Immature natural killer cell (primary cell): ENCODE results near the gene FOXF1. TPM values are rescaled to one million over a fixed set of nuclear protein-coding genes. Genes with fewer than 3 reads are reported as not detected.

Source experiments
- DNase-seq, 3 donors: peaks; one replicate each; pipeline ENCODE4 v3.0.0; 2022; ENCODE audit warnings: mixed read lengths in 1 of 3
- H3K27ac Mint-ChIP-seq, 6 donors: one replicate each; pipeline ENCODE4 v1.8.0; 2020; ENCODE audit warnings: mixed read lengths in 6 of 6, mild to moderate bottlenecking in 5 of 6, inconsistent platforms in 4 of 6, moderate library complexity in 3 of 6
- H3K27me3 Mint-ChIP-seq, 3 donors: one replicate each; pipeline ENCODE4 v1.8.0; 2020 to 2021; ENCODE audit warnings: low read depth in 3 of 3, mild to moderate bottlenecking in 3 of 3, mixed read lengths in 3 of 3, moderate library complexity in 3 of 3, inconsistent platforms in 1 of 3
- H3K36me3 Mint-ChIP-seq, 3 donors: one replicate each; pipeline ENCODE4 v1.8.0; 2020; ENCODE audit warnings: mixed read lengths in 3 of 3, inconsistent platforms in 2 of 3, mild to moderate bottlenecking in 2 of 3
- H3K4me1 Mint-ChIP-seq, 2 donors: one replicate each; pipeline ENCODE4 v1.8.0; 2020; ENCODE audit warnings: inconsistent platforms in 2 of 2, mild to moderate bottlenecking in 2 of 2, mixed read lengths in 2 of 2, moderate library complexity in 1 of 2
- H3K4me3 Mint-ChIP-seq, 5 donors: one replicate each; pipeline ENCODE4 v1.8.0; 2020; ENCODE audit warnings: mild to moderate bottlenecking in 5 of 5, mixed read lengths in 5 of 5, inconsistent platforms in 3 of 5, moderate library complexity in 3 of 5
- H3K9me3 Mint-ChIP-seq, 6 donors: one replicate each; pipeline ENCODE4 v1.8.0; 2020; ENCODE audit warnings: mild to moderate bottlenecking in 6 of 6, mixed read lengths in 6 of 6, inconsistent platforms in 4 of 6, moderate library complexity in 3 of 6
- polyA plus RNA-seq, 3 donors: library from polyadenylated mRNA; unstranded; fragments of 300-500 nt; fragmentation: Illumina TruSeq; gene quantifications; one replicate each; pipeline ENCODE4 v1.2.3, GENCODE V29; 2021

Gene FOXF1
- polyA plus RNA-seq, 3 donors from 2014 or later: not detected

DNA sequence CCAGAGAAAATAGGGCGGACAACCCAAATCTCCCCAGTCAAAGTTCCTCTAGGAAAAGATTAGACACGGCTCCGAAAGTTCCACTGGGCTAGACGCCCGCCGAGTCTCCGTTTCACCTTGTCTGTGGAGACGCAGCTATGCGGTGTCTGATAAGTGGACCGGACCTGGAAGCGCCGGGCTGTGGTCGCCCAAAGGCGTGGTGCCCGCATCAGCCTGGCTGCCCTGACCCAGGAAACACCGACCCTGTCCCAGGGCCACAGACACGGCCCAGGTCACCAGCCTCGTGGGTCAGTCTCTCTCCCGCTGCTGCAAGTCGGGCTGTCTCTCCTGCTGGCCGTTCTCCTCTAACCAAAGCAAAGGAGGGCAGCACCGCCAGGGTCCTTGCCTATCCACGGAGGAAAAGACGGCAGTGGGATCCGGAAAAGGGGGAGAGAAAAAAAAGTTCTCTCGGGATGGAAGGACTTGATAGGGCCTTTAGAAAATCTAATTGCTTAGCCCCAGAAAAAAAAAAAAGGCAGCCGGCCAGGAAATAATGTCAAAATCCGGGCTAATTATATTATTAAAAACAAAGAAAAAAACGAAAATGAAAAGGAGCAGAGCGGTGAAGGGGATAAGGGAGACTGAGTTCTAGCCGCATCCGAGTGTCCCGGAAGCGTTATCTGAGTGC lies 13.9 kb upstream of the FOXF1 start:
- Mint-ChIP-seq H3K9me3 (peaks cover 0 to 1% (median 0%) of the 10 kb centered on the region in 6 donors), H3K27me3 (peaks cover 17 to 31% (median 27%) of the 10 kb centered on the region in 3 donors), H3K4me1 (no peaks in the 10 kb centered on the region), H3K36me3 (peaks cover 0 to 3% (median 0%) of the 10 kb centered on the region in 3 donors), H3K27ac (no peak overlapping the region), H3K4me3 (no peak overlapping the region)
- no peak for DNase-seq

DNA sequence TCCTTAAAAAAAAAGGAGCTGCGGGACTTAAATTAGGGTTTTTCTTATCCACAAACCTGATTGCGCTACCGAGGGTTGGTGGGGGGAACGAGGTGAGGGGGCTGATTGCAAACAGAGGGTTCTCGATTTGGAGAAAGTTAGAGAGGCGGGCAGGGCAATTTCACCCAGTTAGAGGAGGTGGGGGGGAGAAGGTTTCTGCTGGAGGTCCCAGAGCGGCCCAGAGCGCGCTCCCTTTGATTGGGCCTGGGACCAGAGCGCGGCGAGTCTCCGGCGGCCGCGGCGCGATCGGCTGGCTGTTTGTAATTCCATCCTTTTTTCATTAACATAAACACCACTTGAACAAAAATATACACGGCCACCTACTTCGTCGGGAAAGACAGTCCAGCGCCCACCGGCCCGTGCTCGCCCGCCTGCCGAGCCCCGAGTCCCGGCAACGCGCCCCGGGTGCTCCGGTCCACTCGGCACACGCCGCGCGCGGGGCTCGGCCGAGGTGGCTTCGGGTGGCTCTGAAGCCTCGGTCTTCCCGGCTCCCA lies 13.3 kb upstream of the FOXF1 start:
- Mint-ChIP-seq H3K9me3 (peaks cover 0 to 1% (median 0%) of the 10 kb centered on the region in 6 donors), H3K36me3 (peaks cover 0 to 3% (median 1%) of the 10 kb centered on the region in 3 donors), H3K4me3 (no peak overlapping the region), H3K27me3 (peaks cover 18 to 35% (median 24%) of the 10 kb centered on the region in 3 donors), H3K4me1 (no peaks in the 10 kb centered on the region), H3K27ac (no peak overlapping the region)
- no peak for DNase-seq

- Mint-ChIP-seq H3K4me1 (no peaks in the 10 kb centered on the region), H3K27me3 (peaks cover 19 to 40% (median 28%) of the 10 kb centered on the region in 3 donors), H3K9me3 (peaks cover 0 to 1% (median 0%) of the 10 kb centered on the region in 6 donors), H3K27ac (no peak overlapping the region), H3K36me3 (peaks cover 0 to 3% (median 3%) of the 10 kb centered on the region in 3 donors), H3K4me3 (no peak overlapping the region)
- no peak for DNase-seq
Observed at GRCh38 chr16:86497551-86498021, 12.7 kb upstream of the FOXF1 start.

DNA sequence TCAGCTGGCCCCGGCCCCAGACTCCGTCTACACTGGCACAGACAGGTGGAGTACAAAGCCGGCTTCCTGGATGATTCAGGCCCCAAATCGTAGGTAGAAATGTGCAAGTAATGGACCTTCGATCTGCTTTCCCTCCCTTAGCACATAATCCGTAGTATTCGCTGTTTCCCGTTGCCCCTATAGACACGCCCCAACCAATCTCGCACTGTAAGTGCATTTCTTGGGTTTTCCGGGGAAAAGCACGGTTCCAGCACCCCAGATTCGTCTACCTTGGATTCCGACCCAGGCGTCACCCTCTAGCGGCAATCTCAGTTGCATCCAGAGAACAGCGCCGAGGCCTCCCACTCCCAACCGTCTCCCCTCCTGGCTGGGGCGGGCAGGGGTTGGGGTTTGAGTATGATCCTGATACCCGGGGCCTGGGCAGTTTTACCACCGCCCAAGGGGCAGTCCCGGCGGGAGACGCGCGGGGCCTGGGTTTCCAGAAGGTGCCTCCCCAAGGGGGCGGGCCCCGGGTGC lies 12.1 kb upstream of the FOXF1 start:
- H3K27ac Mint-ChIP-seq: no peak overlapping the region
- peaks cover 0 to 1% (median 0%) of the 10 kb centered on the region in 6 donors for H3K9me3 Mint-ChIP-seq
- H3K27me3 Mint-ChIP-seq: peaks cover 19 to 44% (median 31%) of the 10 kb centered on the region in 3 donors
- H3K4me1 Mint-ChIP-seq: no peaks in the 10 kb centered on the region
- no peak for DNase-seq
- H3K36me3 Mint-ChIP-seq: peaks cover 0 to 3% (median 3%) of the 10 kb centered on the region in 3 donors
- H3K4me3 Mint-ChIP-seq: no peak overlapping the region

DNA sequence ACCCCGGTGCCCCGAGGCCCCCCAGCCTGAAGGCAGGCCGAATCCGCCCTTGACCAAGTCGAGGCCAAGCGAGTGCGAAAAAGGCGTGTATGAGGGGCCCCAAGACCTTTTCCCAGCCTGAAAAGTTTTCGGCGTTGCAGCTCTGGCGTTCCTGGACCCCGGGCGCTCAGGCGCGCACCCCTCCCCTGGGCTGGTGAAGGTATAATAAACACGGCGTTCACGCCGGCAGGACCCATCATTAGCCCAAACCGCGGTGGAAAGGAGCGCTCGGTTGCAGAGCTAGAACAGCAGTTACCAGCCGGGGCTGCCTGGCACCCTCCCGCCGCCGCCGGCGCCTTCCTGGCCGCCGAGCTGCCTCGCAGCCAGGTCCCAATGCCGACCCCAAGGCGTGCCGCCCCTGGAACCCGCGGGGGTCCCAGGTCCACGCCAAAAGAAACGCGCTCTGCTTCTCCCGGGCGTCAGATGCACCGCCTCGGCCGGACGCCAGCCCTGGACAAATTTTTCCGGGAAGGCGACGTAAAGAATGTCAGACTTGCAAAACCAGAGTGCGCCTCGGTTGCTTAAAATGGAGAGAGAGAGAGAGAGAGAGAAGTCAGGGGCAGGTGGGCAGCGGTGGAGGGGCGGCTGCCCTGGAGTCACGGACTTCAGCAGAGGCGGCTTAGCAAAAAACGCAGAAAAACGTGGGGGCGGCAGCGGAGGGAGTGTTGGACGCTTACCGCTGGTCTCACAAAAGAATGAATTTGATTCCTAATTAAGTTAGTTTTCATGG lies 11.5 kb upstream of the FOXF1 start:
- peaks cover 23 to 44% (median 34%) of the 10 kb centered on the region in 3 donors for H3K27me3 Mint-ChIP-seq
- H3K4me3 Mint-ChIP-seq: no peak overlapping the region
- H3K4me1 Mint-ChIP-seq: no peaks in the 10 kb centered on the region
- peaks cover 0 to 3% (median 3%) of the 10 kb centered on the region in 3 donors for H3K36me3 Mint-ChIP-seq
- H3K27ac Mint-ChIP-seq: no peak overlapping the region
- H3K9me3 Mint-ChIP-seq: peaks cover 0 to 1% (median 0%) of the 10 kb centered on the region in 6 donors
- no peak for DNase-seq

DNA sequence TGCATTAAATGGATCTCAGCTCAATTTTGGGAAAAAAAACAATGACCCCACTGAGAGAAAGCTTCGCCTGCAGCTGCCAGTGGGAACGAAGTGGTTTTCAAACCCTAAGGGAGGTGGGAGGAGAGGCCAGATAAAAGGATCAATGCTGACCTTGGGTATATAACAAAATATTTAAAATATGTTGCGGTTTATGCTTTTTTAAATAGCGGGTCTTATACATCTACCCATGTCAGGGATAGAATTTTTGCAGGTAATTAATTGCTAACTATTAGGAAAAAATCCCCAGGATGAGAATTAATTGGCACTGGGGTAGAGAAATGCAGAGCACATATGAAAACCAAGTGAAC lies 10.9 kb upstream of the FOXF1 start:
- Mint-ChIP-seq H3K4me3 (no peak overlapping the region), H3K27ac (no peak overlapping the region), H3K27me3 (peaks cover 23 to 43% (median 34%) of the 10 kb centered on the region in 3 donors), H3K36me3 (peaks cover 0 to 3% (median under 1%) of the 10 kb centered on the region in 3 donors), H3K9me3 (peaks cover 0 to 1% (median 0%) of the 10 kb centered on the region in 6 donors), H3K4me1 (no peaks in the 10 kb centered on the region)
- no peak for DNase-seq

DNA sequence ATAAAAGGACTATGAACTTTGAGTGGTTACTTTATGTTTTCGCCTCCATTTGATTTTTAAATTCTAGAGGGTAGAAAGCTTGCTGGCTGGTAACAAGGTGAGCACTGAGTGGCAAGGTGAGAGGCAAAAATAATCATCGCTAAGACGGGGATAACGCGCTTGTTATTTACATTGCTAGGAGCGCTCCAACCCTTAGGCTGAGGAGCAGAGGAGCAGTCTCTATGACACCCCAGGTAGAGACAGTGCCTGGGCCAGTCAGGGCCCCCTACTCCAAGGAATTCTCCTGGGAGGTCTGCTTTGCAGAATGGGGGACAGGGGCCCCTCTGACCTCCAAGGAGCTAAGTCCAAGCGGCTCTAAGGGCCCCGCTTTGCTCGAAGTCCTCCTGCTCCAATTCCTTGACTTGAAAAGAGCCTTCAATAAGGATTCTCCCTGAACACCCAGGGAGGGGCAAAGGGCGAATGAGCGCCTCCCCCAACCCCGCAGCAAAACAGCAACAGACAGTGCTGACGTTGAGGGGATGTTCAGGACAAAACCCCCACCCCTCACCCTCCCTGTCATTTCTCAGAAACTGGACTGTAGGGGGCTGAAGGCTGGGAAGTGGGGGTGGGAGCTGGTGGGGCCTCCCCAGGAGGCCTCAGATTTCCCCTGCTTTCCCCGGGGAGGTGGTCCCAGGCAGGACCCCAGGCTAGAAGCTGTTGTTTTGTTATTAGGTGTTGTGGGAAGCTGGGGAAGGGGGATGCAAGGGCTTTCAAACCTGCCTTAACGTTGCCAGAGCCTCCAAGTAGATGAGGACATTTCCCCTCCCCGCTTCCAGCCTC lies 10.2 kb upstream of the FOXF1 start:
- Mint-ChIP-seq H3K27ac (no peak overlapping the region), H3K4me1 (peaks cover 0 to under 1% of the 10 kb centered on the region in 2 donors), H3K4me3 (no peak overlapping the region), H3K9me3 (peaks cover 0 to 1% (median 0%) of the 10 kb centered on the region in 6 donors), H3K27me3 (peaks cover 24 to 48% (median 40%) of the 10 kb centered on the region in 3 donors), H3K36me3 (peaks cover 0 to 3% (median 0%) of the 10 kb centered on the region in 3 donors)
- no peak for DNase-seq

GRCh38 chr16:86500708-86501510 lies 9.4 kb upstream of the FOXF1 start:
- H3K36me3 Mint-ChIP-seq: peaks cover 0 to 3% (median 0%) of the 10 kb centered on the region in 3 donors
- no peak overlapping the region for H3K4me3 Mint-ChIP-seq
- peaks cover 2% of the 10 kb centered on the region in 2 donors for H3K4me1 Mint-ChIP-seq
- peaks cover 0 to 1% (median 0%) of the 10 kb centered on the region in 6 donors for H3K9me3 Mint-ChIP-seq
- DNase-seq: no peak
- H3K27ac Mint-ChIP-seq: no peak overlapping the region
- peaks cover 27 to 48% (median 38%) of the 10 kb centered on the region in 3 donors for H3K27me3 Mint-ChIP-seq

DNA sequence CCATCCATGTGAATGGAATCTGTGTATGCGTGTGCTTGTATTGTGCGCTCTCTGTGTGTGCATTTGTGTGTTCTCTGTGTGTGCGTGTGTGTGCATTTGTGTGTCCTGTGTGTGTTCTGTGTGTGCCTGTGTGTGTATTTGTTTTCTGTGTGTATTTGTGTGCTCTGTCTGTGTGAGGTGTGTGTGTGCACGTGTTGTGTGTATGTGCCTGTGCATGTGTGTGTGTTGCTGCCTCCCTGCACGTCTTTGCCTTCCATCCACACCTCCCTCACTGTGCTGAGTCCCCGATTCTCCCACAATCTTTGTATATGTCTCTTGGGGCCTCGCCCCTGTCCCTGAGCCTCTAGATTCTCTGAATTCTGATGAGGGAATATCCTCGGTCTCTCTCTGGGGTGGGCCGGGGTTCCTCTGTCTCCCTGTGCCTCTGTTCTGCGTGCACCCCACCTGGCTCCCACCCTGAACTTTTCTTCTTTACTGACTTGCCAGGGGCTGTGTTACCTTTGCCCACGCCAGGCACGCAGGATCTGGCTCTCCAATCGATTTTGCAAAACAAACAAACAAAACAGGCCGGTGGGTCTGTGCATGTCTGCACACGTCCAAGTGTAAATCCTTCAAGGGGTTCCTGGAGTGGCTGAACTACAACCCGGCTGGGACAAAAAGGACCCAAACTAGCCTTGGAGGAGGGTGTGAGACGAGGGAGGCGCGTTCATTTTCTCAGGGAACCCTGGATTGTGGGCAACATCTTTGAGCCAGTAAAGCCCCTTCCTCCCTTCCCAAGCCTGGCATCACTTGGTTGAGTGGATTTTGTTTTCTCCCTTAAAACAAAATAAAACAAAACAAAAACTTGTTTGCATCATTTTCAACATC lies 8.1 kb upstream of the FOXF1 start:
- Mint-ChIP-seq H3K4me3 (peak overlapping the region in 1 of 5 donors; percentile 14), H3K36me3 (peaks cover 3 to 4% (median 3%) of the 10 kb centered on the region in 3 donors), H3K27ac (no peak overlapping the region), H3K9me3 (peaks cover 0 to 4% (median 0%) of the 10 kb centered on the region in 6 donors), H3K4me1 (peaks cover 4 to 11% of the 10 kb centered on the region in 2 donors), H3K27me3 (peaks cover 34 to 51% (median 43%) of the 10 kb centered on the region in 3 donors)
- no peak for DNase-seq

DNA sequence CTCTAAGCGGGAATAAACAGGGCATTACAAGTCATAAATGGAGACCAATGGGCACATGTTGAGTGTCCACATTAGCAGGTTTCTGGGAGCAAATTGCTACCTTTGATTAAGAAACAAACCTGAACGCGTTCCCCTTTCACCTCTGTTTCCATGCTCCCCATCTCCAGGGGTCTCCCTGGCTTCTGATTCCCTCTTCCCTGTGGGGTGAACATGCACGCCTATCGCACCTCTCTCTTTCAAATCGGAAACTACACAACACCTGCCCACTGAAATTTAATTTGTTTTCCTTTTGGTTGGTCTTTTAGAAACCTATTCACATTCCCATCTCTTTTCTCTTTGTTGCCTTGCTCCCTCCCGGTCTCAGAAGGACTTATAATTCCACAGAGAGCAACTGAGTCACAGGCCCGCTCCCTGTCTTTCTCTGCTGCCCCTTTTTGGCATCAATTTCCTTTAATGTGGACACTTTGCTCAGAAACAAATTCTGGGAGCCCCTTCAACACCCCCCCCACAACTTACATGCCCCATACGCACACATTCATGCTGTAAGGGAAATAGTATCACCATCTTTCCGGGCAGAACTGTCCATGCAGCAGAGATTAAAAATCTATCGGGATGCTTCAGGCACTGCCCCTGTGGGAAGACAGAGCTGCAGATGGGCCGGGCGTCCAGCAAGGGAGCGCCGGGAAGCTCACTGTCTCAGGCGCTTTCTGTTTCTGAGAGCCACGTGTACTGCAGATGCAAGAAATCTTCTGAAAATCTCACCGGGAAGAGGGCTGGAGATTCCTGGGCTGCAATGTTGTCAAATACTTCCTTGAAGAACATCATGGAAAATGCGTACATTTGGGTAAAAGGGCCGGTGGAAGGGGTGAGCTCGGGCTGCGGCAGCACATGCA lies 7.2 kb upstream of the FOXF1 start:
- peaks cover 0 to 4% (median 0%) of the 10 kb centered on the region in 6 donors for H3K9me3 Mint-ChIP-seq
- H3K4me3 Mint-ChIP-seq: no peak overlapping the region
- peaks cover 38 to 57% (median 47%) of the 10 kb centered on the region in 3 donors for H3K27me3 Mint-ChIP-seq
- H3K36me3 Mint-ChIP-seq: peaks cover 3 to 4% (median 3%) of the 10 kb centered on the region in 3 donors
- no peak overlapping the region for H3K27ac Mint-ChIP-seq
- no peak for DNase-seq
- H3K4me1 Mint-ChIP-seq: peaks cover 8 to 17% of the 10 kb centered on the region in 2 donors

DNA sequence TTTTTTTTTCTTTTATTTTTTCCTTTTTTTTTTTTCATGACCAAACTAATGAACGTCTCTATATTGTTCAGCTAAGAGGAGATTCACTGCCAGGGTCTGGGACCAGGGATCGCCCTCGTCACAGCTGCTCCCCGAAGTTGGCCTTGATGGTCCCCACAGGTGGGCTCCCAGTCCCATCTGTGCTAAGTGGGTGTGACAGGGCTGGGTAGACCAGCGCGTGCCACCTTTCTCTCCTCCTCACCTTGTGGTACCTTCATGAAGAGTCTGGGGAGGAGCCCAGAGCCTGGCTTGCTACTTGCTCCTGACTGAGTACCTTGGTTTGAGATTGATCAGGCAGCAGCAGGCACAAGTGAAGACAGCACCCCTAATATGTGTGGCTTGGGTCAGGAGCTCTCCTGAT lies 6.5 kb upstream of the FOXF1 start:
- Mint-ChIP-seq H3K27me3 (peaks cover 38 to 57% (median 47%) of the 10 kb centered on the region in 3 donors), H3K36me3 (peaks cover 3 to 4% (median 3%) of the 10 kb centered on the region in 3 donors), H3K27ac (no peak overlapping the region), H3K4me1 (peaks cover 8 to 18% of the 10 kb centered on the region in 2 donors), H3K9me3 (peaks cover 0 to 4% (median 0%) of the 10 kb centered on the region in 6 donors), H3K4me3 (no peak overlapping the region)
- no peak for DNase-seq
